NB4 (cell line): ENCODE data around the gene TENM4.

Experiments
- MYC ChIP-seq: IDR thresholded peaks from 2 replicates; pipeline ENCODE4 v1.6.1; 2011; ENCODE audit warnings: low read depth, low read length
- POLR2A ChIP-seq: IDR thresholded peaks from 2 replicates; pipeline ENCODE4 v1.6.1; 2011; ENCODE audit warnings: mild to moderate bottlenecking; ENCODE audit not compliant: insufficient read length; ENCODE audit errors: extremely low read depth
- TF ChIP-seq, protein P1 (sequence below): IDR thresholded peaks from 2 replicates; pipeline ENCODE4 v1.6.1; 2011; ENCODE audit warnings: low read depth, low read length
- TF ChIP-seq, protein P2 (sequence below): IDR thresholded peaks from one replicate; pipeline ENCODE4 v1.5.1; 2012; ENCODE audit warnings: low read depth, low read length

DNA sequence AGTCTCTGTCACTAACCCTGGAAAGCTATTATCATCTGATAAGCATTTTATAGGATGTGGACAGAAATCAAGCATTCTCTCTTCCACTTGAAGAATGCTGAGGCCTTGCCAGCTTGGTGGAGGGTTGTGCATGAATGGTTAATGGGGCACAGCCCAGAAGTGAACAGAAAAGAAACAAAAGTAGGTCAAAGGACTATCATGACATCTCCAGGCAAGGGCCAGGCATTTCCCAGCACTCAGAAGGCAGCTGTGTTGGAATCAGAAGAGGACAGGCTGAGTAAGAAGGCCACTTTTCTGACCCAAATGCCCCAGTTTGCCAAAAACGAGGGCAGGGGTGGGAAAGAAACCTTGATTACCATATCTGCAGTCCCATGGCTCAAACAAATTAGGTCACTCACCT is 12.4 kb downstream of the TENM4 start:
- TF ChIP-seq, protein P1, sequence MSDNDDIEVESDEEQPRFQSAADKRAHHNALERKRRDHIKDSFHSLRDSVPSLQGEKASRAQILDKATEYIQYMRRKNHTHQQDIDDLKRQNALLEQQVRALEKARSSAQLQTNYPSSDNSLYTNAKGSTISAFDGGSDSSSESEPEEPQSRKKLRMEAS, result no peak
- TF ChIP-seq, protein P2, sequence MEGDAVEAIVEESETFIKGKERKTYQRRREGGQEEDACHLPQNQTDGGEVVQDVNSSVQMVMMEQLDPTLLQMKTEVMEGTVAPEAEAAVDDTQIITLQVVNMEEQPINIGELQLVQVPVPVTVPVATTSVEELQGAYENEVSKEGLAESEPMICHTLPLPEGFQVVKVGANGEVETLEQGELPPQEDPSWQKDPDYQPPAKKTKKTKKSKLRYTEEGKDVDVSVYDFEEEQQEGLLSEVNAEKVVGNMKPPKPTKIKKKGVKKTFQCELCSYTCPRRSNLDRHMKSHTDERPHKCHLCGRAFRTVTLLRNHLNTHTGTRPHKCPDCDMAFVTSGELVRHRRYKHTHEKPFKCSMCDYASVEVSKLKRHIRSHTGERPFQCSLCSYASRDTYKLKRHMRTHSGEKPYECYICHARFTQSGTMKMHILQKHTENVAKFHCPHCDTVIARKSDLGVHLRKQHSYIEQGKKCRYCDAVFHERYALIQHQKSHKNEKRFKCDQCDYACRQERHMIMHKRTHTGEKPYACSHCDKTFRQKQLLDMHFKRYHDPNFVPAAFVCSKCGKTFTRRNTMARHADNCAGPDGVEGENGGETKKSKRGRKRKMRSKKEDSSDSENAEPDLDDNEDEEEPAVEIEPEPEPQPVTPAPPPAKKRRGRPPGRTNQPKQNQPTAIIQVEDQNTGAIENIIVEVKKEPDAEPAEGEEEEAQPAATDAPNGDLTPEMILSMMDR, result no peak
- TF ChIP-seq POLR2A, result no peak
- no peak for TF ChIP-seq MYC
